ENCODE data around the gene RASIP1. TPM values are rescaled to one million over a fixed set of nuclear protein-coding genes. Genes with fewer than 3 reads are reported as not detected.

Gene RASIP1
- polyA plus RNA-seq, 2 of the 4 experiments (the other 2 are of a cell fraction), result 0.36 to 0.40 TPM

DNA sequence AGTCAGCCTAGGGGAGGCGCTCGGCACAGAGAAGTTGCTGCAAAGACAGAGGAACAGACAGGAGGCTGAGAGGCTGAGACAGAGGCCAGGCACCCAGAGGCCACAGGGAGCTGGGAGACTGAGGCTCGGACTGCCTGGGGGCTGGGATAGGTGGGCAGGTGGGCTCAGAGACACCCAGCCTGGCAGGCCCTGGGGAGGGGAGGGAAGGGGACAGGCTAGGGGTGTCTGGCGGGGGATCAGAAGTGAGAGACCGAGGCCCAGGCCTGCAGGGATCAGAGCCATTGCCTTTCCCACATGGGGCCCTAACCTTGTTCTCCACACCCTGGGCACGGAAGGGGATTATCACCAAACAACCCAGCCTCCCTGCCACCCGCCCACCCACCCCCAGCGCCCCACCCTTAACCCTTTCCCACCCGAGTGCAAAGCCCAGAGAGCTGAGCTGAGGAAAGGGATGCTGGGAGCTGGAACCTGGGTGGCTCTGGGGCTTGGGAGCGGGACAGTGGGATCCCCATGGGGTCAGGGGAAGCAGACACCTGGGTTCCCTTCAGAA is 68.9 kb downstream of the RASIP1 start:
- DNase-seq (ENCODE audit: low read depth in 1 of 2, low spot score in 1 of 2) (no peak), FAIRE-seq (no peak), ATAC-seq (no peak)
- peaks cover 5% of the 10 kb centered on the region; the same call in 1 of the 3 replicates for H3K4me1 ChIP-seq
- no peak overlapping the region for H3K27ac ChIP-seq
- WGBS (ENCODE audit: missing lambda C conversion rate), result 63% methylated on average over 9 of the region's 10 CpGs
- H3K4me2 ChIP-seq, result no peak overlapping the region
- no peaks in the 10 kb centered on the region for H3K9me3 ChIP-seq
- TF ChIP-seq HDAC2 (IDR thresholded peaks at IDR 0.05) (no peak), PBX3 (IDR thresholded peaks at IDR 0.05) (no peak), KDM1A (IDR thresholded peaks at IDR 0.05; ENCODE audit: low read depth) (no peak), RNF2 (IDR thresholded peaks at IDR 0.05; ENCODE audit: borderline replicate concordance, low read depth) (no peak), ZNF302 (CRISPR knock-in tag; IDR thresholded peaks at IDR 0.05) (no peak), CTCF (IDR thresholded peaks at IDR 0.05) (no peak), GATA3 (IDR thresholded peaks at IDR 0.05; ENCODE audit: borderline replicate concordance) (no peak), TP53 (CRISPR knock-in tag; IDR thresholded peaks at IDR 0.05) (no peak)
- TF ChIP-seq, protein P1, sequence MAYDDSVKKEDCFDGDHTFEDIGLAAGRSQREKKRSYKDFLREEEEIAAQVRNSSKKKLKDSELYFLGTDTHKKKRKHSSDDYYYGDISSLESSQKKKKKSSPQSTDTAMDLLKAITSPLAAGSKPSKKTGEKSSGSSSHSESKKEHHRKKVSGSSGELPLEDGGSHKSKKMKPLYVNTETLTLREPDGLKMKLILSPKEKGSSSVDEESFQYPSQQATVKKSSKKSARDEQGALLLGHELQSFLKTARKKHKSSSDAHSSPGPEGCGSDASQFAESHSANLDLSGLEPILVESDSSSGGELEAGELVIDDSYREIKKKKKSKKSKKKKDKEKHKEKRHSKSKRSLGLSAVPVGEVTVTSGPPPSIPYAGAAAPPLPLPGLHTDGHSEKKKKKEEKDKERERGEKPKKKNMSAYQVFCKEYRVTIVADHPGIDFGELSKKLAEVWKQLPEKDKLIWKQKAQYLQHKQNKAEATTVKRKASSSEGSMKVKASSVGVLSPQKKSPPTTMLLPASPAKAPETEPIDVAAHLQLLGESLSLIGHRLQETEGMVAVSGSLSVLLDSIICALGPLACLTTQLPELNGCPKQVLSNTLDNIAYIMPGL (CRISPR knock-in tag; IDR thresholded peaks at IDR 0.05; ENCODE audit: borderline replicate concordance), result no peak
- TF ChIP-seq, protein P2, sequence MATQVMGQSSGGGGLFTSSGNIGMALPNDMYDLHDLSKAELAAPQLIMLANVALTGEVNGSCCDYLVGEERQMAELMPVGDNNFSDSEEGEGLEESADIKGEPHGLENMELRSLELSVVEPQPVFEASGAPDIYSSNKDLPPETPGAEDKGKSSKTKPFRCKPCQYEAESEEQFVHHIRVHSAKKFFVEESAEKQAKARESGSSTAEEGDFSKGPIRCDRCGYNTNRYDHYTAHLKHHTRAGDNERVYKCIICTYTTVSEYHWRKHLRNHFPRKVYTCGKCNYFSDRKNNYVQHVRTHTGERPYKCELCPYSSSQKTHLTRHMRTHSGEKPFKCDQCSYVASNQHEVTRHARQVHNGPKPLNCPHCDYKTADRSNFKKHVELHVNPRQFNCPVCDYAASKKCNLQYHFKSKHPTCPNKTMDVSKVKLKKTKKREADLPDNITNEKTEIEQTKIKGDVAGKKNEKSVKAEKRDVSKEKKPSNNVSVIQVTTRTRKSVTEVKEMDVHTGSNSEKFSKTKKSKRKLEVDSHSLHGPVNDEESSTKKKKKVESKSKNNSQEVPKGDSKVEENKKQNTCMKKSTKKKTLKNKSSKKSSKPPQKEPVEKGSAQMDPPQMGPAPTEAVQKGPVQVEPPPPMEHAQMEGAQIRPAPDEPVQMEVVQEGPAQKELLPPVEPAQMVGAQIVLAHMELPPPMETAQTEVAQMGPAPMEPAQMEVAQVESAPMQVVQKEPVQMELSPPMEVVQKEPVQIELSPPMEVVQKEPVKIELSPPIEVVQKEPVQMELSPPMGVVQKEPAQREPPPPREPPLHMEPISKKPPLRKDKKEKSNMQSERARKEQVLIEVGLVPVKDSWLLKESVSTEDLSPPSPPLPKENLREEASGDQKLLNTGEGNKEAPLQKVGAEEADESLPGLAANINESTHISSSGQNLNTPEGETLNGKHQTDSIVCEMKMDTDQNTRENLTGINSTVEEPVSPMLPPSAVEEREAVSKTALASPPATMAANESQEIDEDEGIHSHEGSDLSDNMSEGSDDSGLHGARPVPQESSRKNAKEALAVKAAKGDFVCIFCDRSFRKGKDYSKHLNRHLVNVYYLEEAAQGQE (IDR thresholded peaks at IDR 0.05), result no peak
- no peak overlapping the region for H3K4me3 ChIP-seq
- CTCF ChIA-PET, result interaction anchor here (1.5 to 1.9 kb wide), 4 partner anchors 26 to 116 kb away, joined by 4 to 7 read pairs (median 6); partner anchors contain the start of gene CA11
- POLR2A ChIA-PET, result no interaction called here

DNA sequence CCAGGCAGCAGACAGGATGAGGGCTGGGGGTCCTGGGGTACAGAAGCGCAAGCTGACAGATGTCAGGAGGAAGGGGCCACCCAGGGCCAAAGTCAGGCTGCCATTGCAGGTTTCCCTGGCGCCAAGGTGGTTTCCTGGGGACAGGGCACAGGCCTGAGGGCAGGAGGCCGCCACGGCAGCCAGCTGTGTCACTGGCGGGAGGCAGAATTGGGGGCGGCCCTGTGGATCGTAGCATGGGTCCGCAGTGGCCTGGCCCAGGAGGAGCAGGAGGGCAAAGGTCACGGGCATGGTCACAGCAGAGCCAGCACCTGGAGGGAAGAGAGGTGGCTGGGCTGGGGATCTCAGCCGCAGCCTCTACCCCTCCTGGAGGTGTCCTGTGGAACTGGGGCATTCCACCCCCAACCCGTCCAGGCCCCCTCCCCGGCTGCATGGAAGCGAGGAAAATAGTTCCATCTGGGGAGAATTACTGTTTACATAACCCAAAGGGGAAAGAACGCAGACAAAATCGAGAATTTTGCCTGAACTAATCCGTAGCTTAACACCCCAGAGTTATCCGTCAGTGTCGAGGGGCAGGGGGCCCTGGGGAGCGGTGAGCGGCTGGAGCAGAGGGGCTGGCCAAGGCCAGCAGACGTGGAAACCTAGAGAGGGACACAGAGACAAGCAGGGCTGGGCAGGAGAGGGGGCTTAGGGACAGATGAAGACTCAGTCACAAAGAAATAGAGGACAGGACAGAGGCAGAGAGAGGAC is 69.5 kb downstream of the RASIP1 start:
- ChIA-PET POLR2A (no interaction called here), CTCF (interaction anchor here (0.6 to 1.9 kb wide), 5 partner anchors 25 to 381 kb away, joined by 3 to 7 read pairs (median 6); partner anchors contain the start of gene CA11)
- Histone ChIP-seq H3K9me3 (no peaks in the 10 kb centered on the region), H3K27ac (no peak overlapping the region), H3K4me2 (no peak overlapping the region), H3K4me1 (peaks cover 5% of the 10 kb centered on the region; the same call in 1 of the 3 replicates), H3K4me3 (no peak overlapping the region)
- TF ChIP-seq EHF (CRISPR knock-in tag; IDR thresholded peaks at IDR 0.05) (no peak), CHD2 (IDR thresholded peaks at IDR 0.05; ENCODE audit: low read length, partially characterized antibody) (no peak), FOXS1 (CRISPR knock-in tag; IDR thresholded peaks at IDR 0.05) (no peak), BCL3 (IDR thresholded peaks at IDR 0.05) (no peak), ESRRA (IDR thresholded peaks at IDR 0.05; ENCODE audit: borderline replicate concordance, low read length) (no peak), HEYL (CRISPR knock-in tag; IDR thresholded peaks at IDR 0.05) (no peak), HOXB5 (CRISPR knock-in tag; IDR thresholded peaks at IDR 0.05) (no peak), PHF8 (IDR thresholded peaks at IDR 0.05; ENCODE audit: borderline replicate concordance, low read depth) (no peak), JUNB (IDR thresholded peaks at IDR 0.05) (no peak), SMC3 (IDR thresholded peaks at IDR 0.05) (no peak), HOXA7 (CRISPR knock-in tag; IDR thresholded peaks at IDR 0.05) (no peak), RARB (CRISPR knock-in tag; IDR thresholded peaks at IDR 0.05) (no peak), HOXB13 (CRISPR knock-in tag; IDR thresholded peaks at IDR 0.05; ENCODE audit: low read depth) (no peak), RFX5 (IDR thresholded peaks at IDR 0.05) (no peak)
- FAIRE-seq (no peak), DNase-seq (ENCODE audit: low read depth in 1 of 2, low spot score in 1 of 2) (no peak), ATAC-seq (no peak)
- WGBS (ENCODE audit: missing lambda C conversion rate), result 82% methylated on average over 20 of the region's 21 CpGs
